Ectodermal cell (in vitro differentiated cells): ENCODE measurements around the gene CHCHD3.

Experiments
- H3K27ac ChIP-seq: 2 replicates; pipeline ENCODE4 v1.7.0; 2013; ENCODE audit warnings: mild to moderate bottlenecking, low read depth, low read length; ENCODE audit not compliant: insufficient read depth, poor library complexity, severe bottlenecking
- H3K27me3 ChIP-seq: 2 replicates; pipeline ENCODE4 v1.7.0; 2013; ENCODE audit warnings: mild to moderate bottlenecking, low read length; ENCODE audit not compliant: insufficient read depth, control insufficient read depth, poor library complexity, severe bottlenecking
- H3K36me3 ChIP-seq: one replicate; pipeline ENCODE4 v1.7.0; 2013; ENCODE audit warnings: low read length; ENCODE audit not compliant: control insufficient read depth, insufficient read depth
- H3K4me1 ChIP-seq: one replicate; pipeline ENCODE4 v1.7.0; 2013; ENCODE audit warnings: low read length; ENCODE audit not compliant: control insufficient read depth, insufficient read depth
- H3K4me3 ChIP-seq: 2 replicates; pipeline ENCODE4 v1.7.0; 2013; ENCODE audit warnings: low read depth, low read length, control low read depth; ENCODE audit not compliant: insufficient read depth
- H3K9me3 ChIP-seq: 2 replicates; pipeline ENCODE4 v1.7.0; 2013; ENCODE audit warnings: mild to moderate bottlenecking, low read length, moderate library complexity; ENCODE audit not compliant: control insufficient read depth
- WGBS, 2 experiments: methylation state at CpG; one replicate each; pipeline ENCODE4 v1.1.7; 2013; ENCODE audit warnings: missing lambda C conversion rate in 2 of 2; 5-methylcytosine and 5-hydroxymethylcytosine counted together

Gene CHCHD3

GRCh38 chr7:133016604-133017003 is 65.3 kb downstream of the CHCHD3 start:
- Histone ChIP-seq H3K27me3 (no peaks in the 10 kb centered on the region), H3K4me3 (no peak overlapping the region), H3K4me1 (no peaks in the 10 kb centered on the region), H3K9me3 (no peaks in the 10 kb centered on the region), H3K36me3 (no peaks in the 10 kb centered on the region), H3K27ac (no peak overlapping the region)
- 88 to 92% methylated on average over 3 to 4 of the region's 4 CpGs for WGBS, 2 experiments

GRCh38 chr7:133015888-133016287 is 66.0 kb downstream of the CHCHD3 start:
- no peaks in the 10 kb centered on the region for H3K9me3 ChIP-seq
- no peak overlapping the region for H3K27ac ChIP-seq
- no peaks in the 10 kb centered on the region for H3K36me3 ChIP-seq
- no peaks in the 10 kb centered on the region for H3K27me3 ChIP-seq
- H3K4me3 ChIP-seq: no peak overlapping the region
- H3K4me1 ChIP-seq: no peaks in the 10 kb centered on the region

GRCh38 chr7:133011746-133012145 is 70.1 kb downstream of the CHCHD3 start:
- Histone ChIP-seq H3K27ac (no peak overlapping the region), H3K27me3 (no peaks in the 10 kb centered on the region), H3K36me3 (no peaks in the 10 kb centered on the region), H3K4me3 (no peak overlapping the region), H3K4me1 (no peaks in the 10 kb centered on the region), H3K9me3 (no peaks in the 10 kb centered on the region)
- WGBS, 2 experiments: 97 to 100% methylated on average over 3 to 4 of the region's 5 CpGs

GRCh38 chr7:133009426-133010252 is 72.3 kb downstream of the CHCHD3 start:
- Histone ChIP-seq H3K27me3 (no peaks in the 10 kb centered on the region), H3K27ac (no peak overlapping the region), H3K4me3 (no peak overlapping the region), H3K36me3 (no peaks in the 10 kb centered on the region), H3K9me3 (no peaks in the 10 kb centered on the region), H3K4me1 (no peaks in the 10 kb centered on the region)
- 89 to 92% methylated on average over 6 to 7 of the region's 7 CpGs for WGBS, 2 experiments

GRCh38 chr7:133007961-133008360 is 73.9 kb downstream of the CHCHD3 start:
- Histone ChIP-seq H3K9me3 (no peaks in the 10 kb centered on the region), H3K36me3 (no peaks in the 10 kb centered on the region), H3K27me3 (no peaks in the 10 kb centered on the region), H3K27ac (no peak overlapping the region), H3K4me3 (no peak overlapping the region), H3K4me1 (no peaks in the 10 kb centered on the region)
- 94 to 100% methylated on average over 3 of the region's 3 CpGs for WGBS, 2 experiments

- Histone ChIP-seq H3K36me3 (no peaks in the 10 kb centered on the region), H3K4me1 (peaks cover 9% of the 10 kb centered on the region), H3K9me3 (no peaks in the 10 kb centered on the region), H3K4me3 (no peak overlapping the region), H3K27me3 (no peaks in the 10 kb centered on the region), H3K27ac (no peak overlapping the region)
- 91 to 96% methylated on average over 3 to 4 of the region's 4 CpGs for WGBS, 2 experiments
Observed at GRCh38 chr7:133003052-133003910, 78.6 kb downstream of the CHCHD3 start.

GRCh38 chr7:133001727-133002126 is 80.2 kb downstream of the CHCHD3 start:
- Histone ChIP-seq H3K4me3 (no peak overlapping the region), H3K27me3 (no peaks in the 10 kb centered on the region), H3K27ac (no peak overlapping the region), H3K36me3 (no peaks in the 10 kb centered on the region), H3K4me1 (peaks cover 10% of the 10 kb centered on the region), H3K9me3 (no peaks in the 10 kb centered on the region)
- WGBS, 2 experiments: 96% methylated on average over 5 of the region's 5 CpGs

- no peaks in the 10 kb centered on the region for H3K27me3 ChIP-seq
- H3K36me3 ChIP-seq: no peaks in the 10 kb centered on the region
- no peaks in the 10 kb centered on the region for H3K9me3 ChIP-seq
- 93 to 98% methylated on average over 1 of the region's 1 CpG for WGBS, 2 experiments
- no peak overlapping the region for H3K27ac ChIP-seq
- no peak overlapping the region for H3K4me3 ChIP-seq
- H3K4me1 ChIP-seq: peaks cover 18% of the 10 kb centered on the region
Observed at GRCh38 chr7:132999845-133000244, 82.0 kb downstream of the CHCHD3 start.

GRCh38 chr7:132998763-132999162 is 83.1 kb downstream of the CHCHD3 start:
- 43 to 63% methylated on average over 1 of the region's 1 CpG for WGBS, 2 experiments
- H3K4me1 ChIP-seq: peaks cover 18% of the 10 kb centered on the region
- no peak overlapping the region for H3K4me3 ChIP-seq

GRCh38 chr7:132997505-132997904 is 84.4 kb downstream of the CHCHD3 start:
- Histone ChIP-seq H3K9me3 (no peaks in the 10 kb centered on the region), H3K4me3 (no peak overlapping the region), H3K36me3 (no peaks in the 10 kb centered on the region), H3K4me1 (peaks cover 21% of the 10 kb centered on the region), H3K27ac (no peak overlapping the region), H3K27me3 (no peaks in the 10 kb centered on the region)
- 80 to 93% methylated on average over 1 of the region's 1 CpG for WGBS, 2 experiments

More at GRCh38 chr7:132998763-132999162, 83.1 kb downstream of the CHCHD3 start:
- H3K27ac ChIP-seq: no peak overlapping the region
- no peaks in the 10 kb centered on the region for H3K9me3 ChIP-seq
- H3K36me3 ChIP-seq: no peaks in the 10 kb centered on the region
- no peaks in the 10 kb centered on the region for H3K27me3 ChIP-seq
